Measurements from ENCODE around the gene ZNF184. TPM values are rescaled to one million over a fixed set of nuclear protein-coding genes. Genes with fewer than 3 reads are reported as not detected.

The ZNF184 gene
- total RNA-seq, 6 experiments from 2014 or later: 3.8 to 5.2 (median 4.1) TPM

DNA sequence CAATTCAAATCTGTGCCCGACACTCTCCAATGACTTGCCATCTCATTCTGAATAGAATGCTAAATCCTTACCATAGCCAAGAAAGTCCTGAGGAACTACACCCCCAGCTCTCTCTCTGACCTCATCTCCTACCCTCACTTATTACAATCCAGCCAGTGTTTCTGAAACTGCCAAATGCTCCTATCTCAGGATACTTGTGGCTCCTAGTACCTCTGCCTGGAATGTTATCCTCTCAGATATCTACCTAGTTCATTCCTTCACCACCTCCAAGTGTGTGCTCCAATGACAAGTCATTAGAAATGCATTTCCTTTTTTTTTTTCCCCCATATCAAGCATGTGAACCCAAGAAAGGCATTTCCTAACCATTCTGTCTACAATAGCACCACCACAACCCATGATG, 24.4 kb downstream of the ZNF184 start:
- no peaks in the 10 kb centered on the region for H3K27me3 Mint-ChIP-seq (ENCODE audit: insufficient read depth)
- H3K36me3 Mint-ChIP-seq (ENCODE audit: low read depth): peaks cover 57% of the 10 kb centered on the region
- no peak overlapping the region for H3K27ac Mint-ChIP-seq
- H3K9me3 Mint-ChIP-seq: peaks cover 79% of the 10 kb centered on the region
- no peaks in the 10 kb centered on the region for H3K4me1 Mint-ChIP-seq (ENCODE audit: low read depth)
- TF ChIP-seq, protein P1, sequence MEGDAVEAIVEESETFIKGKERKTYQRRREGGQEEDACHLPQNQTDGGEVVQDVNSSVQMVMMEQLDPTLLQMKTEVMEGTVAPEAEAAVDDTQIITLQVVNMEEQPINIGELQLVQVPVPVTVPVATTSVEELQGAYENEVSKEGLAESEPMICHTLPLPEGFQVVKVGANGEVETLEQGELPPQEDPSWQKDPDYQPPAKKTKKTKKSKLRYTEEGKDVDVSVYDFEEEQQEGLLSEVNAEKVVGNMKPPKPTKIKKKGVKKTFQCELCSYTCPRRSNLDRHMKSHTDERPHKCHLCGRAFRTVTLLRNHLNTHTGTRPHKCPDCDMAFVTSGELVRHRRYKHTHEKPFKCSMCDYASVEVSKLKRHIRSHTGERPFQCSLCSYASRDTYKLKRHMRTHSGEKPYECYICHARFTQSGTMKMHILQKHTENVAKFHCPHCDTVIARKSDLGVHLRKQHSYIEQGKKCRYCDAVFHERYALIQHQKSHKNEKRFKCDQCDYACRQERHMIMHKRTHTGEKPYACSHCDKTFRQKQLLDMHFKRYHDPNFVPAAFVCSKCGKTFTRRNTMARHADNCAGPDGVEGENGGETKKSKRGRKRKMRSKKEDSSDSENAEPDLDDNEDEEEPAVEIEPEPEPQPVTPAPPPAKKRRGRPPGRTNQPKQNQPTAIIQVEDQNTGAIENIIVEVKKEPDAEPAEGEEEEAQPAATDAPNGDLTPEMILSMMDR (IDR thresholded peaks at IDR 0.05): no peak
- H3K4me3 Mint-ChIP-seq: no peak overlapping the region
- no peak for DNase-seq

GRCh38 chr6:27442932-27443331, 30.0 kb downstream of the ZNF184 start:
- Mint-ChIP-seq H3K27ac (no peak overlapping the region), H3K4me3 (no peak overlapping the region), H3K27me3 (ENCODE audit: insufficient read depth) (no peaks in the 10 kb centered on the region; the same call in 1 of the 2 replicates), H3K4me1 (ENCODE audit: low read depth) (no peaks in the 10 kb centered on the region), H3K36me3 (ENCODE audit: low read depth) (peaks cover 5% of the 10 kb centered on the region), H3K9me3 (peaks cover 50% of the 10 kb centered on the region)
- DNase-seq: no peak
- TF ChIP-seq, protein P1 (IDR thresholded peaks at IDR 0.05): no peak

- Mint-ChIP-seq H3K9me3 (peaks cover 33% of the 10 kb centered on the region), H3K4me1 (ENCODE audit: low read depth) (no peaks in the 10 kb centered on the region), H3K36me3 (ENCODE audit: low read depth) (no peaks in the 10 kb centered on the region), H3K27ac (no peak overlapping the region), H3K4me3 (no peak overlapping the region), H3K27me3 (ENCODE audit: insufficient read depth) (no peaks in the 10 kb centered on the region; the same call in 1 of the 2 replicates)
- no peak for DNase-seq
- TF ChIP-seq, protein P1 (IDR thresholded peaks at IDR 0.05): no peak
Measured at GRCh38 chr6:27441001-27441400, 31.9 kb downstream of the ZNF184 start.

GRCh38 chr6:27439371-27439770, 33.5 kb downstream of the ZNF184 start:
- H3K27me3 Mint-ChIP-seq (ENCODE audit: insufficient read depth): no peaks in the 10 kb centered on the region; the same call in 1 of the 2 replicates
- no peak overlapping the region for H3K27ac Mint-ChIP-seq
- no peaks in the 10 kb centered on the region for H3K36me3 Mint-ChIP-seq (ENCODE audit: low read depth)
- H3K4me1 Mint-ChIP-seq (ENCODE audit: low read depth): no peaks in the 10 kb centered on the region
- DNase-seq: no peak
- TF ChIP-seq, protein P1 (IDR thresholded peaks at IDR 0.05): no peak
- no peak overlapping the region for H3K4me3 Mint-ChIP-seq
- peaks cover 23% of the 10 kb centered on the region for H3K9me3 Mint-ChIP-seq

- DNase-seq: no peak
- no peaks in the 10 kb centered on the region for H3K36me3 Mint-ChIP-seq (ENCODE audit: low read depth)
- no peaks in the 10 kb centered on the region for H3K4me1 Mint-ChIP-seq (ENCODE audit: low read depth)
- H3K27ac Mint-ChIP-seq: no peak overlapping the region
- TF ChIP-seq, protein P1 (IDR thresholded peaks at IDR 0.05): no peak
- peaks cover 2% of the 10 kb centered on the region; the same call in 1 of the 2 replicates for H3K27me3 Mint-ChIP-seq (ENCODE audit: insufficient read depth)
- H3K9me3 Mint-ChIP-seq: peaks cover 22% of the 10 kb centered on the region; the same call in 1 of the 2 replicates
- H3K4me3 Mint-ChIP-seq: no peak overlapping the region
Measured at GRCh38 chr6:27433714-27434113, 39.2 kb downstream of the ZNF184 start.

DNA sequence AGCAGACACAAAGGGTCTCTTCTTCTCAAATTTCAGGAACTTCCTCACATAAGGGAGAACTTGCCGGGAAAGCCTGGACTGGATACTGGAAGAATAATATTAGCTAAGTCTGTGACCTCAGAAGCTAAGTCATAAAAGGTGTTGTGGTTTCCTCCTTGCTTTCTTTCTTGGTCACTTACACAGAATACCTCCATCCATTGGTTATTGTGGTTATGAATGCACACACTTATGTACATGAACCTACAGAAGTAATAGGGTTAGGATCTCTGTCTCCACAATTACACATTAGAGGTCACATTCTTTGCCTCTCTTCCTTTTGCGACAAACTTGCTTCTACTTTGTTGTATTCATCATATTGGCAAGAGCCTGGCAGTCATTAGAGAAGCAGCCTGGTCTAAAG, 43.9 kb downstream of the ZNF184 start:
- no peaks in the 10 kb centered on the region for H3K36me3 Mint-ChIP-seq (ENCODE audit: low read depth)
- no peak overlapping the region for H3K27ac Mint-ChIP-seq
- no peak overlapping the region for H3K4me3 Mint-ChIP-seq
- DNase-seq: no peak
- peaks cover 26% of the 10 kb centered on the region; the same call in 1 of the 2 replicates for H3K9me3 Mint-ChIP-seq
- H3K27me3 Mint-ChIP-seq (ENCODE audit: insufficient read depth): peaks cover 2% of the 10 kb centered on the region; the same call in 1 of the 2 replicates
- no peaks in the 10 kb centered on the region for H3K4me1 Mint-ChIP-seq (ENCODE audit: low read depth)
- TF ChIP-seq, protein P1 (IDR thresholded peaks at IDR 0.05): no peak

Data from HFFc6 (cell line).